ENCODE measurements around the gene CD80. TPM values are rescaled to one million over a fixed set of nuclear protein-coding genes. Genes with fewer than 3 reads are reported as not detected.

The CD80 gene
- total and polyA plus RNA-seq, 7 donors: 0.06 to 0.22 (median 0.07) TPM; not detected in 4

DNA sequence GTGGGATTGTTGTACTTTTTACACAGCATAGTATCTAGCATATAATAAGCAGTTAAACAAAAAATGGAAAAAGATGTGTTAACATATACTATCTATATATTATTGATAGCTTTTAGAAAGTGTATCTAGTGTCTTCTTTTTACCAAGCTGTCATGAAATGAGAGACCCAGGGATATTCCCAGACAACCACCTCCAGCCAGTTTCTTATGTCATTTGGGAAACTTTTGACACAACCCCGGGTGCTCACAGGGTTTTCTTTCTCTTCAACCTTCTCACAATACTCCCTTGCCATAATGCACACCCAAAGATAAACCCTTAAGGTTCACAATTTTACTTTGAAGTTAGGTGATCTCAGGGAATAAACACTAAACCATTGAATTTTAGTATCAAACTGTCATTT is 33.4 kb upstream of the CD80 start:
- H3K36me3 ChIP-seq (ENCODE audit: insufficient read depth in 1 of 2, low read depth in 1 of 2): peaks cover 0 to 23% of the 10 kb centered on the region in 2 donors
- peaks cover 28% of the 10 kb centered on the region for H3K4me1 ChIP-seq
- no peak overlapping the region for H3K27ac ChIP-seq
- intact Hi-C loops (cut with DNase I): no loop called here
- DNase-seq (no peak), ATAC-seq (no peak)
- no peaks in the 10 kb centered on the region for H3K9me3 ChIP-seq
- TF ChIP-seq, protein P1, sequence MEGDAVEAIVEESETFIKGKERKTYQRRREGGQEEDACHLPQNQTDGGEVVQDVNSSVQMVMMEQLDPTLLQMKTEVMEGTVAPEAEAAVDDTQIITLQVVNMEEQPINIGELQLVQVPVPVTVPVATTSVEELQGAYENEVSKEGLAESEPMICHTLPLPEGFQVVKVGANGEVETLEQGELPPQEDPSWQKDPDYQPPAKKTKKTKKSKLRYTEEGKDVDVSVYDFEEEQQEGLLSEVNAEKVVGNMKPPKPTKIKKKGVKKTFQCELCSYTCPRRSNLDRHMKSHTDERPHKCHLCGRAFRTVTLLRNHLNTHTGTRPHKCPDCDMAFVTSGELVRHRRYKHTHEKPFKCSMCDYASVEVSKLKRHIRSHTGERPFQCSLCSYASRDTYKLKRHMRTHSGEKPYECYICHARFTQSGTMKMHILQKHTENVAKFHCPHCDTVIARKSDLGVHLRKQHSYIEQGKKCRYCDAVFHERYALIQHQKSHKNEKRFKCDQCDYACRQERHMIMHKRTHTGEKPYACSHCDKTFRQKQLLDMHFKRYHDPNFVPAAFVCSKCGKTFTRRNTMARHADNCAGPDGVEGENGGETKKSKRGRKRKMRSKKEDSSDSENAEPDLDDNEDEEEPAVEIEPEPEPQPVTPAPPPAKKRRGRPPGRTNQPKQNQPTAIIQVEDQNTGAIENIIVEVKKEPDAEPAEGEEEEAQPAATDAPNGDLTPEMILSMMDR (IDR thresholded peaks at IDR 0.05): no peak
- 43 to 71% (median 44%) methylated on average over 1 of the region's 1 CpG for WGBS, 3 donors
- no peaks in the 10 kb centered on the region for H3K27me3 ChIP-seq (ENCODE audit: insufficient read depth in 3 of 3, low read length in 2 of 3)
- no peak overlapping the region for H3K4me3 ChIP-seq

DNA sequence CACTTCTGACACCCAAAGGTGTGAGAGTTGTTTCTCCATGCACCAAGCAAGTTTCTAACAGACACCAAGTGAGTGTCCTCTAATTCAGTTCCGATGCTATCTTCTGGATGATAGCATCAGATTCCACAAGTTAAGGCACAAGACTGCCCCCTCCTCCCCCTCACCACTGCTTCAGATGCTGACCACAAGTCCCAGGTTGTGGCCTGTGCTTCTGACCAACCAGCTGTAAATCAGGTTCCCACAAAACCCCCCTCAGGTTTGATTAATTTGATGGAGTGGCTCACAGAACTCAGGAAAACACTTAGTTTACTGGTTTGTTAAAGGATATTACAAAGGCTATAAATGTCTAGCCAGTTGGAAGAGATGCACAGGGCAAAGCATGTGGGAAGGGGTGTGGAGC is 31.3 kb upstream of the CD80 start:
- ATAC-seq: no peak
- WGBS, 3 donors: 88 to 100% (median 96%) methylated on average over 1 of the region's 1 CpG
- Histone ChIP-seq H3K36me3 (ENCODE audit: insufficient read depth in 1 of 2, low read depth in 1 of 2) (peaks cover 0 to 41% of the 10 kb centered on the region in 2 donors), H3K4me1 (peaks cover 6% of the 10 kb centered on the region), H3K27me3 (ENCODE audit: insufficient read depth in 3 of 3, low read length in 2 of 3) (no peaks in the 10 kb centered on the region), H3K9me3 (no peaks in the 10 kb centered on the region), H3K4me3 (no peak overlapping the region), H3K27ac (no peak overlapping the region)
- DNase-seq: no peak
- TF ChIP-seq, protein P1 (IDR thresholded peaks at IDR 0.05): no peak
- intact Hi-C loops (cut with DNase I): no loop called here

DNA sequence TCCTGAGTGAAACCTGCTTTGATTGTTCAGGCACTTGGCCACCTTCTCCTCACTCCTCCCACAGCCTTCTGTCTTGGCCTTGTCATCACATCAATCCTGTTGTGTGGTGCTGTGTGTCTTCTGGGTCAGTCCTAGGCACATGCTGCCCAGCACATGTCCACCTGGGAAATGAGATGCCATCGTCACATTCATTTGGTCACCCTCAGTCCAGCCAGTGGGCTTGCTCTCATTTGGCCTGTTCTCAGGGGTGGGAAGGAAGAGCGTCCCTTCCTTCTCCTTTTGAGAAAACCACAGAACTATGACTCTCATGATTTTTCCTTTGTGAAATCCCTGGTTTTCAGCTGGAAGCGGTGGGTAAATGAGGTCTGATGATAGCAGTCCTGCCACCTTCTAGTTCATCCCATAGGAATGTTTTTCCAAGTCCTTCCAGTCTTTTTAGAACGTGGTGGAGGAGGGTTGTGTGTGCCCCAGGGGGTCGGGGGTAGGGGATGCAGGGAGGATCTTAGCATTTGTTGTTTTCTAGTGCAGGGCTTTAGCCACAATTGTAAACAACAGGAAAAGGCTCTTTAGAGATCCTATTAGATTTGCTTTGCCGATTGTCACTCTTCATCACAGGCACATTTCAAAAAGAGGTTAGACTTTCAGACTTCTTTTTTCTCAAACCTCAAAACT is 29.8 kb upstream of the CD80 start:
- TF ChIP-seq, protein P1 (IDR thresholded peaks at IDR 0.05): no peak
- WGBS, 3 donors: 74 to 78% (median 77%) methylated on average over 6 of the region's 6 CpGs
- Histone ChIP-seq H3K4me3 (no peak overlapping the region), H3K36me3 (ENCODE audit: insufficient read depth in 1 of 2, low read depth in 1 of 2) (peaks cover 5 to 54% of the 10 kb centered on the region in 2 donors), H3K4me1 (no peaks in the 10 kb centered on the region), H3K27ac (no peak overlapping the region), H3K9me3 (no peaks in the 10 kb centered on the region), H3K27me3 (ENCODE audit: insufficient read depth in 3 of 3, low read length in 2 of 3) (no peaks in the 10 kb centered on the region)
- ATAC-seq: no peak
- no peak for DNase-seq
- intact Hi-C loops (cut with DNase I): no loop called here

DNA sequence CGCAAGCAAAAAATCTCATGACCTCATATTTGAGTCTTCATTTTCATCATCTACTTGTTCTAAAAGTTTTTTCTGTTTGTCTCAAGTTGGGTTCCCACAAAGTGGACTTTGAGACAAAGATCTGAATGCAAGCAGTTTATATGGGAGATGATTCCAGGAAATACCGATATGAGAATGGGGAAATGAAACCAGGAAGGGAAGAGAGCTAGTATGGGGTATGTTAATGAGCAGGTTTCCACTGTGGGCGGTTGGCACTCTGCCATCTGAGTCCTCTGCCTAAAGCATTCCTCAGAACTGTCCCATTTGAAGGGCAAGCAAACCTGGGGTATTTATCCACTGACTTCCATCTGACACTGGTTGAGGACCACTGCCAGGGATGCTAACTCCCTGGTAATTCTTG is 28.7 kb upstream of the CD80 start:
- no peak overlapping the region for H3K27ac ChIP-seq
- H3K27me3 ChIP-seq (ENCODE audit: insufficient read depth in 3 of 3, low read length in 2 of 3): no peaks in the 10 kb centered on the region
- no peaks in the 10 kb centered on the region for H3K4me1 ChIP-seq
- 78 to 85% (median 80%) methylated on average over 3 of the region's 3 CpGs for WGBS, 3 donors
- no peak overlapping the region for H3K4me3 ChIP-seq
- peak in 1 of 4 donors; percentile 37 for ATAC-seq
- DNase-seq: peak; percentile 50 to 62
- intact Hi-C loops (cut with DNase I): no loop called here
- no peaks in the 10 kb centered on the region for H3K9me3 ChIP-seq
- H3K36me3 ChIP-seq (ENCODE audit: insufficient read depth in 1 of 2, low read depth in 1 of 2): peaks cover 5 to 63% of the 10 kb centered on the region in 2 donors
- TF ChIP-seq, protein P1 (IDR thresholded peaks at IDR 0.05): no peak

DNA sequence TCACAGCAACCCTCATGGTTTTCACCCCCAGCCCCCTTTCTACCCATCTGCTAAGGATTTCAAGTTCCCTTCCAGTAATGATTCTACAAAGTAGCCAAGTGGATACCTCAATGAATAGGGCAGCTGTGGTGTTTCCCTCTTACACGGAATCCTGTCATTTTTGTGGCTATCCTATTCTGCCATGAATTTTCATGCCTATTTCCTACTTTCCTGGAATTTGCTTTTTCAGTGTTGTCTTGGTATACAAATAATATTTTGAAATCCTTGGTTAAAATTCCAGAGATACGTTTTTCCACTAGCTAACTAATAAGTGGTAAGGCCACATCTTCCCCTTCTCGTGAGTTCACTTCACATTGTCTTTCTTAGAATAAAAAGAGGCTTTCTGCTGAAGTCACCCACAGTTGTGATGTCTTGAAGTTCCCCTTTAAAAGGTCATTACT is 27.3 kb upstream of the CD80 start:
- intact Hi-C loops (cut with DNase I): no loop called here

More for the DNA sequence above, 27.3 kb upstream of the CD80 start:
- WGBS, 3 donors: 59 to 78% (median 66%) methylated on average over 3 of the region's 3 CpGs
- no peak overlapping the region for H3K4me3 ChIP-seq
- H3K9me3 ChIP-seq: no peaks in the 10 kb centered on the region
- TF ChIP-seq, protein P1 (IDR thresholded peaks at IDR 0.05): no peak
- DNase-seq (no peak), ATAC-seq (no peak)
- H3K36me3 ChIP-seq (ENCODE audit: insufficient read depth in 1 of 2, low read depth in 1 of 2): peaks cover 8 to 71% of the 10 kb centered on the region in 2 donors
- no peaks in the 10 kb centered on the region for H3K27me3 ChIP-seq (ENCODE audit: insufficient read depth in 3 of 3, low read length in 2 of 3)
- no peaks in the 10 kb centered on the region for H3K4me1 ChIP-seq
- no peak overlapping the region for H3K27ac ChIP-seq
